ENCODE measurements around the gene RHEB. TPM values are rescaled to one million over a fixed set of nuclear protein-coding genes. Genes with fewer than 3 reads are reported as not detected.

The RHEB gene
- total and polyA plus RNA-seq, 2 of the 13 experiments (the other 11 are each of a cell fraction or from before 2014, with no cell fraction given): 55.0 to 77.6 TPM

- Histone ChIP-seq H3K27me3 (ENCODE audit: control insufficient read depth in 1 of 2, insufficient read depth in 2 of 2, low read length in 2 of 2) (peaks cover 9 to 64% of the 10 kb centered on the region in 2 experiments; a peak in 4 of 5 replicates), H3K4me3 (replicated peaks in 1 of 3; ENCODE audit: insufficient read depth in 1 of 3, low read depth in 2 of 3, low read length in 3 of 3) (no peak overlapping the region), H3K36me3 (replicated peaks in 1 of 2; ENCODE audit: control insufficient read depth in 1 of 2, insufficient read depth in 2 of 2, low read length in 2 of 2) (no peaks in the 10 kb centered on the region), H3K27ac (ENCODE audit: extremely low read length, insufficient read depth, low read length) (no peak overlapping the region), H2AFZ (ENCODE audit: low read length) (no peak overlapping the region), H3K79me2 (ENCODE audit: insufficient read depth, low read length) (no peaks in the 10 kb centered on the region), H4K20me1 (ENCODE audit: insufficient read depth, low read length) (no peaks in the 10 kb centered on the region), H3K9ac (ENCODE audit: insufficient read depth, low read depth, low read length) (no peak overlapping the region), H3K4me1 (ENCODE audit: insufficient read depth, low read length) (peaks cover 17% of the 10 kb centered on the region), H3K4me2 (ENCODE audit: low read depth, low read length) (no peak overlapping the region), H3K9me3 (ENCODE audit: low read length) (no peaks in the 10 kb centered on the region)
- WGBS (ENCODE audit: low lambda C conversion rate): 0% methylated on average over 3 of the region's 4 CpGs
- ChIA-PET POLR2A (no interaction called here), CTCF (ENCODE audit: low intra/inter-chr PET ratio, low total read pairs) (no interaction called here)
- DNase-seq (ENCODE audit: low spot score): no peak
- no TSS peak for BruUV-seq (replicated peaks)
- in situ Hi-C loops (cut with HindIII; ENCODE audit: extremely low pct_ligation_motif_present, low pct_unique_long_range_greater_than_20kb) (no loop called here), intact Hi-C loops (cut with micrococcal nuclease; ENCODE audit: unreplicated experiment) (no loop called here)
- TF ChIP-seq IKZF1 (IDR thresholded peaks at IDR 0.05): no peak
- FAIRE-seq: no peak
- no peak for ATAC-seq
Measured at GRCh38 chr7:151455690-151456089, 64.0 kb downstream of the RHEB start.

DNA sequence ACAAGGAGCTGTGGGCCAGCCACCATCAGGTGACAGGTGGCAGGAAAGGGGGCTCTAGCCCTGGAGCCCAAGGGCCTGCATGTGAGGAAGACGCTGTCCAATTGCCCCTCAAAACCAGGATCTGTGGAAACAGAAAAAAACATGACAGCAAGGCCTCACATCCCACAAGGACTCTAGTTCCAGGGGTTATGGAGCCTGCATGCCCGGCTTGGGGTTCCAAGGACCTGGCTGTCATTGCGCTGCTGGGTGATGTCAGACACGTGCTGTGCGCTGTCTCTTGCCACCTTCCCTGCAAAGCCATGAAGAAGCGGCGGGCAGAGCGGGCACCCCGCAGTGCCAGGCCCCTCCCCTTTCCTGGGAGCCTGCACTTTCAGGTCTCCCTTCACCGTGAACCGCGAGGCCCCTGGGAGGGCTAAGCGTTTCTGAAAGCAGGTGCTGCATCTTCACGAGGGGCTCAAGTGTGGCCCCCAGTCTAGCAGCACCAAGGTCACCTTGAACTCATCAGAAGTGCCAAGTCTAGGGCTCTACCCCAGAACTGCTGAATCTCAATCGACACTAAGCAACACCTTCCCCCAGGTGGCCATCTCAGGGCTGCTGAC, 64.7 kb downstream of the RHEB start:
- H3K27ac ChIP-seq (ENCODE audit: extremely low read length, insufficient read depth, low read length): no peak overlapping the region
- no peaks in the 10 kb centered on the region for H3K9me3 ChIP-seq (ENCODE audit: low read length)
- H3K4me3 ChIP-seq (replicated peaks in 1 of 3; ENCODE audit: insufficient read depth in 1 of 3, low read depth in 2 of 3, low read length in 3 of 3): no peak overlapping the region
- no peaks in the 10 kb centered on the region for H3K79me2 ChIP-seq (ENCODE audit: insufficient read depth, low read length)
- no peaks in the 10 kb centered on the region for H4K20me1 ChIP-seq (ENCODE audit: insufficient read depth, low read length)
- BruUV-seq (replicated peaks): no TSS peak
- H3K4me1 ChIP-seq (ENCODE audit: insufficient read depth, low read length): peaks cover 10% of the 10 kb centered on the region
- no peak overlapping the region for H2AFZ ChIP-seq (ENCODE audit: low read length)
- no peaks in the 10 kb centered on the region for H3K36me3 ChIP-seq (replicated peaks in 1 of 2; ENCODE audit: control insufficient read depth in 1 of 2, insufficient read depth in 2 of 2, low read length in 2 of 2)
- no peak for TF ChIP-seq HMG20A (CRISPR knock-in tag; IDR thresholded peaks at IDR 0.05; ENCODE audit: borderline replicate concordance)
- TF ChIP-seq HNRNPUL1 (IDR thresholded peaks at IDR 0.05; ENCODE audit: low read depth, low read length): no peak
- TF ChIP-seq HMGA1 (CRISPR knock-in tag; conservative IDR thresholded peaks at IDR 0.05): no peak
- TF ChIP-seq HMG20B (CRISPR knock-in tag; conservative IDR thresholded peaks at IDR 0.05): no peak
- TF ChIP-seq ZNF777 (CRISPR knock-in tag; IDR thresholded peaks at IDR 0.05): no peak
- no peak for TF ChIP-seq RFX3 (CRISPR knock-in tag; IDR thresholded peaks at IDR 0.05)
- TF ChIP-seq ZGPAT (CRISPR knock-in tag; IDR thresholded peaks at IDR 0.05): no peak
- TF ChIP-seq THAP11 (CRISPR knock-in tag; IDR thresholded peaks at IDR 0.05): no peak
- TF ChIP-seq RNF219 (CRISPR knock-in tag; IDR thresholded peaks at IDR 0.05): no peak
- TF ChIP-seq ZNF484 (CRISPR knock-in tag; IDR thresholded peaks at IDR 0.05; ENCODE audit: borderline replicate concordance, low read depth): no peak
- TF ChIP-seq ZNF10 (CRISPR knock-in tag; IDR thresholded peaks at IDR 0.05; ENCODE audit: borderline replicate concordance, low read depth): no peak
- TF ChIP-seq SRSF4 (IDR thresholded peaks at IDR 0.05; ENCODE audit: low read depth, low read length, poor library complexity, severe bottlenecking): no peak
- no peak for TF ChIP-seq IKZF1 (IDR thresholded peaks at IDR 0.05)
- TF ChIP-seq KAT8 (CRISPR knock-in tag; IDR thresholded peaks at IDR 0.05): no peak
- TF ChIP-seq, protein P1, sequence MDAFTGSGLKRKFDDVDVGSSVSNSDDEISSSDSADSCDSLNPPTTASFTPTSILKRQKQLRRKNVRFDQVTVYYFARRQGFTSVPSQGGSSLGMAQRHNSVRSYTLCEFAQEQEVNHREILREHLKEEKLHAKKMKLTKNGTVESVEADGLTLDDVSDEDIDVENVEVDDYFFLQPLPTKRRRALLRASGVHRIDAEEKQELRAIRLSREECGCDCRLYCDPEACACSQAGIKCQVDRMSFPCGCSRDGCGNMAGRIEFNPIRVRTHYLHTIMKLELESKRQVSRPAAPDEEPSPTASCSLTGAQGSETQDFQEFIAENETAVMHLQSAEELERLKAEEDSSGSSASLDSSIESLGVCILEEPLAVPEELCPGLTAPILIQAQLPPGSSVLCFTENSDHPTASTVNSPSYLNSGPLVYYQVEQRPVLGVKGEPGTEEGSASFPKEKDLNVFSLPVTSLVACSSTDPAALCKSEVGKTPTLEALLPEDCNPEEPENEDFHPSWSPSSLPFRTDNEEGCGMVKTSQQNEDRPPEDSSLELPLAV (CRISPR knock-in tag; conservative IDR thresholded peaks at IDR 0.05; ENCODE audit: low read depth): no peak
- CTCF ChIA-PET (ENCODE audit: low intra/inter-chr PET ratio, low total read pairs): no interaction called here
- 74% methylated on average over 6 of the region's 15 CpGs for WGBS (ENCODE audit: low lambda C conversion rate)
- intact Hi-C loops (cut with micrococcal nuclease; ENCODE audit: unreplicated experiment) (no loop called here), in situ Hi-C loops (cut with HindIII; ENCODE audit: extremely low pct_ligation_motif_present, low pct_unique_long_range_greater_than_20kb) (no loop called here)
- H3K27me3 ChIP-seq (ENCODE audit: control insufficient read depth in 1 of 2, insufficient read depth in 2 of 2, low read length in 2 of 2): peaks cover 9 to 62% of the 10 kb centered on the region in 2 experiments; a peak in 4 of 5 replicates
- no peak for ATAC-seq
- FAIRE-seq: no peak
- no peak overlapping the region for H3K4me2 ChIP-seq (ENCODE audit: low read depth, low read length)
- POLR2A ChIA-PET: no interaction called here
- no peak overlapping the region for H3K9ac ChIP-seq (ENCODE audit: insufficient read depth, low read depth, low read length)
- no peak for DNase-seq (ENCODE audit: low spot score)

All from HepG2 (cell line).